Lower leg skin (tissue), 3 donors: ENCODE measurements around the gene DLG2.

Experiments used
- POLR2A ChIP-seq, 2 donors: fragments of 450-650 bp; IDR thresholded peaks; one replicate each; pipeline ENCODE4 v1.6.1; 2016 to 2017; ENCODE audit warnings: antibody characterized with exemption in 2 of 2, mild to moderate bottlenecking in 1 of 2, moderate library complexity in 1 of 2
- TF ChIP-seq, protein P1 (sequence below), 3 donors: fragments of 450-650 bp; IDR thresholded peaks; one replicate each; pipeline ENCODE4 v1.5.1; 2016; ENCODE audit warnings: antibody characterized with exemption in 3 of 3, mild to moderate bottlenecking in 3 of 3, moderate library complexity in 2 of 3

DNA sequence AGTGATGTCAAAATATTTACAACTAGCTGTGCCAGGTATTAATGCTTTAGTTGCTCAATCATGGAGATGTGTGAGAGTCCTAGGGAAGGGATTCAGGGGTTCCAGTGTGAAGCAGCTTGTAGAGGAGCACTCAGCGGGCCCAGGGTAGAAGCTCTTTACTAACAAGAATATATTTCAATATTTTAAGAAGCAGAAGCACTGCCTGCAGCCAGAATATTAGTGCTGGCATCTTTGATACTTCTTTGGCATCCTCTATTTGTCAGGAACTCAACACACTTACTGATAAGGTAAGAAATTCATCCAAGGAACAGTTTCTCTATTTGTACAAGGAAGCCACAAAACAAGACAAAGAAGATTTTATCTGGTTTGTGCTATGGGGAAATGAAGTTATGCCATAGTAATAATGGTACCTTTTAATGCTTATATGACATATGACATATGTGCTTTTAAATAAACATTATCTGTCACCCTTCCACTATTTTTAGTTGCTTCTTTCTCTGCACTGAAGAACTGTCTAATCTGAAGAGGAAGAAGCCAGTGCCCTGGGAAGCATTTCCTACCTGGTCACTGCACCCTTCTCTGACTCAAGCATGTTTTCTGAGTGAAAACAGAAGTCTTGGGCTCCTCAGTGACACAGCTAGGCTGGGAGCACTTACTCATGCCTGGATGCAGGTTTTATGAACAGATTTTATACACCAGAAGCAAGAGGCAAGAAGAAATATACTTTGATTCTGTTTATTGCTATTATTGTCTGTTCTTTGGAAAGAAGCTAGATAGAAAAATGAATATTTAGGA, 1952.8 kb downstream of the DLG2 start:
- no peak for TF ChIP-seq POLR2A (IDR thresholded peaks at IDR 0.05)
- TF ChIP-seq, protein P1, sequence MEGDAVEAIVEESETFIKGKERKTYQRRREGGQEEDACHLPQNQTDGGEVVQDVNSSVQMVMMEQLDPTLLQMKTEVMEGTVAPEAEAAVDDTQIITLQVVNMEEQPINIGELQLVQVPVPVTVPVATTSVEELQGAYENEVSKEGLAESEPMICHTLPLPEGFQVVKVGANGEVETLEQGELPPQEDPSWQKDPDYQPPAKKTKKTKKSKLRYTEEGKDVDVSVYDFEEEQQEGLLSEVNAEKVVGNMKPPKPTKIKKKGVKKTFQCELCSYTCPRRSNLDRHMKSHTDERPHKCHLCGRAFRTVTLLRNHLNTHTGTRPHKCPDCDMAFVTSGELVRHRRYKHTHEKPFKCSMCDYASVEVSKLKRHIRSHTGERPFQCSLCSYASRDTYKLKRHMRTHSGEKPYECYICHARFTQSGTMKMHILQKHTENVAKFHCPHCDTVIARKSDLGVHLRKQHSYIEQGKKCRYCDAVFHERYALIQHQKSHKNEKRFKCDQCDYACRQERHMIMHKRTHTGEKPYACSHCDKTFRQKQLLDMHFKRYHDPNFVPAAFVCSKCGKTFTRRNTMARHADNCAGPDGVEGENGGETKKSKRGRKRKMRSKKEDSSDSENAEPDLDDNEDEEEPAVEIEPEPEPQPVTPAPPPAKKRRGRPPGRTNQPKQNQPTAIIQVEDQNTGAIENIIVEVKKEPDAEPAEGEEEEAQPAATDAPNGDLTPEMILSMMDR (IDR thresholded peaks at IDR 0.05) = no peak
